PC-9 (cell line): ENCODE data around the gene MAGI2. TPM values are rescaled to one million over a fixed set of nuclear protein-coding genes. Genes with fewer than 3 reads are reported as not detected.
A peak's percentile ranks its signal among the peaks of the same experiment; 100 is the strongest.

ENCODE experiments used
- BruUV-seq: library from RNA; stranded (reverse); fragments of 400-500 nt; replicated peaks from 2 replicates; lab custom pipeline; 2021; lab: Mats Ljungman, UMichigan
- CTCF ChIA-PET: fragments of 300-600 bp; sonication (Branson Sonifier 250); formaldehyde crosslinking; loops from one replicate; lab custom pipeline; 2022; ENCODE audit warnings: antibody characterized with exemption; lab: Charles Lee
- POLR2A ChIA-PET: fragments of 300-600 bp; sonication (Branson Sonifier 250); formaldehyde crosslinking; loops from one replicate; lab custom pipeline; 2022; ENCODE audit warnings: antibody characterized with exemption; ENCODE audit not compliant: unreplicated experiment; lab: Charles Lee
- DNase-seq, 2 experiments: peaks; one replicate each; pipeline versions ENCODE4 v3.0.0 to v3.0.0-alpha.2; 2015 to 2022; ENCODE audit warnings: mixed read lengths in 1 of 2
- H2AFZ ChIP-seq: fragments of 200-600 bp; sonication (generic); 2 replicates; pipeline ENCODE4 v1.8.1; 2017; ENCODE audit warnings: antibody characterized with exemption
- H3F3A ChIP-seq: fragments of 200-600 bp; sonication (generic); 2 replicates; pipeline ENCODE4 v1.8.1; 2017; ENCODE audit warnings: antibody characterized with exemption, mild to moderate bottlenecking, low read depth; ENCODE audit not compliant: insufficient read depth
- H3K27ac ChIP-seq: fragments of 200-600 bp; sonication (generic); 2 replicates; pipeline ENCODE4 v1.6.1; 2016; ENCODE audit warnings: mixed run types
- H3K27me3 ChIP-seq: fragments of 200-600 bp; sonication (generic); 2 replicates; pipeline ENCODE4 v1.6.1; 2016; ENCODE audit warnings: low read depth, mixed run types; ENCODE audit not compliant: insufficient read depth
- H3K36me3 ChIP-seq: fragments of 200-600 bp; sonication (generic); 2 replicates; pipeline ENCODE4 v1.6.1; 2016; ENCODE audit warnings: low read depth, mixed run types
- H3K4me1 ChIP-seq: fragments of 200-600 bp; sonication (generic); replicated peaks from 2 replicates; pipeline ENCODE4 v1.6.1; 2016; ENCODE audit warnings: mixed run types; ENCODE audit not compliant: insufficient read depth
- H3K4me2 ChIP-seq: fragments of 200-600 bp; sonication (generic); 2 replicates; pipeline ENCODE4 v1.6.1; 2017; ENCODE audit warnings: mixed run types
- H3K4me3 ChIP-seq: fragments of 200-600 bp; sonication (generic); 2 replicates; pipeline ENCODE4 v1.6.1; 2016; ENCODE audit warnings: mixed run types
- H3K79me2 ChIP-seq: fragments of 200-600 bp; sonication (generic); 2 replicates; pipeline ENCODE4 v1.6.1; 2017; ENCODE audit warnings: low read depth, mixed run types
- H3K9me2 ChIP-seq: fragments of 200-600 bp; sonication (generic); 2 replicates; pipeline ENCODE4 v1.8.1; 2017; ENCODE audit warnings: mild to moderate bottlenecking; ENCODE audit not compliant: insufficient read depth
- H3K9me3 ChIP-seq: fragments of 200-600 bp; sonication (generic); 2 replicates; pipeline ENCODE4 v1.8.1; 2016; ENCODE audit warnings: low read depth; ENCODE audit not compliant: insufficient read depth
- H4K20me1 ChIP-seq: fragments of 200-600 bp; sonication (generic); 2 replicates; pipeline ENCODE4 v1.8.1; 2017; ENCODE audit not compliant: insufficient read depth
- CTCF ChIP-seq: fragments of 200-600 bp; sonication (generic); conservative IDR thresholded peaks from 2 replicates; pipeline ENCODE4 v1.6.1; 2017; ENCODE audit warnings: mixed run types, antibody characterized with exemption, mild to moderate bottlenecking, moderate library complexity
- EZH2 ChIP-seq: fragments of 200-600 bp; sonication (generic); IDR thresholded peaks from 2 replicates; pipeline ENCODE4 v1.8.0; 2017; ENCODE audit warnings: antibody characterized with exemption, low read depth
- intact Hi-C: fragments of 100-400 bp; cut with micrococcal nuclease; formaldehyde crosslinking; loops from one replicate; pipeline ENCODE4 v1.10.0; 2022; ENCODE audit not compliant: unreplicated experiment
- total RNA-seq: library from RNA; stranded (reverse); gene quantifications from 2 replicates; pipeline ENCODE4 v1.2.3, GENCODE V29; 2021

The MAGI2 gene
- total RNA-seq, 1 experiment from 2014 or later, result 0.92 TPM

GRCh38 chr7:79406371-79406770 lies 47.1 kb downstream of the MAGI2 start:
- peaks cover 7% of the 10 kb centered on the region; the same call in 1 of the 2 replicates for H3K4me1 ChIP-seq
- intact Hi-C loops, result no loop called here
- no peaks in the 10 kb centered on the region for H3K9me3 ChIP-seq
- DNase-seq, result no peak
- no peaks in the 10 kb centered on the region for H3K79me2 ChIP-seq
- no TSS peak for BruUV-seq
- H3K36me3 ChIP-seq, result no peaks in the 10 kb centered on the region
- no peaks in the 10 kb centered on the region for H4K20me1 ChIP-seq
- no peak overlapping the region for H3K4me3 ChIP-seq
- no peaks in the 10 kb centered on the region for H3K27me3 ChIP-seq
- POLR2A ChIA-PET, result no interaction called here
- CTCF ChIA-PET, result no interaction called here
- H3K27ac ChIP-seq, result no peak overlapping the region
- no peak for TF ChIP-seq EZH2
- no peak for TF ChIP-seq CTCF
- H3K9me2 ChIP-seq, result no peaks in the 10 kb centered on the region
- no peak overlapping the region for H2AFZ ChIP-seq
- peak overlapping the region; percentile 6; the same call in 1 of the 2 replicates for H3K4me2 ChIP-seq
- no peaks in the 10 kb centered on the region for H3F3A ChIP-seq

- BruUV-seq, result no TSS peak
- ChIA-PET CTCF (no interaction called here), POLR2A (no interaction called here)
- Histone ChIP-seq H3K4me3 (no peak overlapping the region), H3K4me2 (no peak overlapping the region), H3K36me3 (no peaks in the 10 kb centered on the region), H2AFZ (no peak overlapping the region), H3K9me3 (no peaks in the 10 kb centered on the region), H3F3A (no peaks in the 10 kb centered on the region), H3K79me2 (no peaks in the 10 kb centered on the region), H3K4me1 (peaks cover 7% of the 10 kb centered on the region; the same call in 1 of the 2 replicates), H3K27me3 (no peaks in the 10 kb centered on the region), H3K27ac (no peak overlapping the region), H4K20me1 (no peaks in the 10 kb centered on the region), H3K9me2 (no peaks in the 10 kb centered on the region)
- intact Hi-C loops, result no loop called here
- DNase-seq, result no peak
- no peak for TF ChIP-seq CTCF
- no peak for TF ChIP-seq EZH2
These were observed 48.1 kb downstream of the MAGI2 start for GRCh38 chr7:79405368-79405767.

GRCh38 chr7:79403879-79404278 lies 49.6 kb downstream of the MAGI2 start:
- Histone ChIP-seq H3K27me3 (no peaks in the 10 kb centered on the region), H3K79me2 (no peaks in the 10 kb centered on the region), H3F3A (no peaks in the 10 kb centered on the region), H2AFZ (no peak overlapping the region), H3K27ac (no peak overlapping the region), H3K4me3 (no peak overlapping the region), H3K9me3 (no peaks in the 10 kb centered on the region), H3K4me1 (peaks cover 7% of the 10 kb centered on the region; the same call in 1 of the 2 replicates), H3K9me2 (no peaks in the 10 kb centered on the region), H4K20me1 (no peaks in the 10 kb centered on the region), H3K4me2 (no peak overlapping the region), H3K36me3 (no peaks in the 10 kb centered on the region)
- TF ChIP-seq EZH2 (no peak), CTCF (no peak)
- intact Hi-C loops, result no loop called here
- CTCF ChIA-PET, result no interaction called here
- DNase-seq, result no peak
- no TSS peak for BruUV-seq
- POLR2A ChIA-PET, result no interaction called here
